Smooth muscle cell (in vitro differentiated cells): Measurements from ENCODE around the gene ZSCAN5C. TPM values are rescaled to one million over a fixed set of nuclear protein-coding genes. Genes with fewer than 3 reads are reported as not detected.
"Not testable (repeated sequence)": the region's sequence is repeated elsewhere in the genome, so short reads cannot be mapped to it uniquely, and the experiment has no call there.

Source experiments
- DNase-seq: peaks from one replicate; lab custom pipeline; 2025; ENCODE audit not compliant: unreplicated experiment; lab: John Stamatoyannopoulos, UW
- H2AFZ ChIP-seq: fragments of 200-600 bp; sonication (generic); 2 replicates; pipeline ENCODE4 v1.6.0; 2016; ENCODE audit warnings: antibody characterized with exemption, low read depth, mild to moderate bottlenecking
- H3F3A ChIP-seq: fragments of 200-600 bp; sonication (generic); 2 replicates; pipeline ENCODE4 v1.6.0; 2017; ENCODE audit warnings: antibody characterized with exemption, low read depth
- H3K27ac ChIP-seq: fragments of 200-600 bp; sonication (generic); 2 replicates; pipeline ENCODE4 v1.5.1; 2016; ENCODE audit warnings: low read depth, mild to moderate bottlenecking
- H3K27me3 ChIP-seq: fragments of 200-600 bp; sonication (generic); 2 replicates; pipeline ENCODE4 v1.6.1; 2016; ENCODE audit warnings: low read depth, mild to moderate bottlenecking
- H3K36me3 ChIP-seq: fragments of 200-600 bp; sonication (generic); 2 replicates; pipeline ENCODE4 v1.5.1; 2016; ENCODE audit warnings: low read depth
- H3K4me1 ChIP-seq: fragments of 200-600 bp; sonication (generic); 2 replicates; pipeline ENCODE4 v1.5.1; 2016; ENCODE audit warnings: low read depth
- H3K4me2 ChIP-seq: fragments of 200-600 bp; sonication (generic); 2 replicates; pipeline ENCODE4 v1.6.0; 2016; ENCODE audit warnings: mild to moderate bottlenecking
- H3K4me3 ChIP-seq: fragments of 200-600 bp; sonication (generic); 2 replicates; pipeline ENCODE4 v1.5.1; 2016; ENCODE audit warnings: mild to moderate bottlenecking
- H3K79me2 ChIP-seq: fragments of 200-600 bp; sonication (generic); 2 replicates; pipeline ENCODE4 v1.6.0; 2016; ENCODE audit warnings: low read depth, mild to moderate bottlenecking
- H3K9ac ChIP-seq: fragments of 200-600 bp; sonication (generic); 2 replicates; pipeline ENCODE4 v1.6.0; 2016; ENCODE audit warnings: low read depth
- H3K9me3 ChIP-seq: fragments of 200-600 bp; sonication (generic); replicated peaks from 2 replicates; pipeline ENCODE4 v1.5.1; 2016; ENCODE audit warnings: low read depth
- H4K20me1 ChIP-seq: fragments of 200-600 bp; sonication (generic); 2 replicates; pipeline ENCODE4 v1.6.0; 2016; ENCODE audit warnings: low read depth
- CTCF ChIP-seq: fragments of 200-600 bp; sonication (generic); IDR thresholded peaks from 2 replicates; pipeline ENCODE4 v1.5.1; 2017; ENCODE audit warnings: borderline replicate concordance, mild to moderate bottlenecking, antibody characterized with exemption; ENCODE audit not compliant: insufficient read depth, poor library complexity, severe bottlenecking
- WGBS: methylation state at CpG from one replicate; pipeline ENCODE4 v1.1.7; 2016; ENCODE audit warnings: low lambda C conversion rate; 5-methylcytosine and 5-hydroxymethylcytosine counted together
- polyA plus RNA-seq: library from polyadenylated mRNA; unstranded; fragments of >200 nt; fragmentation: Nextera tagmentation; extraction: Ambion mirVana; gene quantifications from 2 replicates; pipeline ENCODE4 v1.2.1, GENCODE V29; 2016
- total RNA-seq: library from RNA; depleted of rRNA; stranded (reverse); fragments of >200 nt; gene quantifications from 2 replicates; pipeline ENCODE4 v1.2.3, GENCODE V29; 2014

The ZSCAN5C gene
- total and polyA plus RNA-seq, 2 experiments from 2014 or later: not detected

GRCh38 chr19:56218961-56219360 lies 16.9 kb downstream of the ZSCAN5C start:
- no peaks in the 10 kb centered on the region for H3K9me3 ChIP-seq
- no peaks in the 10 kb centered on the region for H3K4me1 ChIP-seq
- H3K4me2 ChIP-seq: no peak overlapping the region
- no peaks in the 10 kb centered on the region for H4K20me1 ChIP-seq
- TF ChIP-seq CTCF: no peak
- H3K36me3 ChIP-seq: no peaks in the 10 kb centered on the region
- no peak overlapping the region for H3K27ac ChIP-seq
- 92% methylated on average over 10 of the region's 10 CpGs for whole genome bisulfite sequencing
- no peak overlapping the region for H2AFZ ChIP-seq
- no peaks in the 10 kb centered on the region for H3K27me3 ChIP-seq
- no peak overlapping the region for H3K9ac ChIP-seq
- no peaks in the 10 kb centered on the region for H3F3A ChIP-seq
- no peaks in the 10 kb centered on the region for H3K79me2 ChIP-seq
- no peak overlapping the region for H3K4me3 ChIP-seq
- DNase-seq: no peak

- not testable (repeated sequence) for H3K9ac ChIP-seq, H4K20me1 ChIP-seq, H3K79me2 ChIP-seq, H3K36me3 ChIP-seq, H3K9me3 ChIP-seq, H3K4me1 ChIP-seq, H3K27ac ChIP-seq, H3K4me3 ChIP-seq, H3K27me3 ChIP-seq, H3K4me2 ChIP-seq, H3F3A ChIP-seq, DNase-seq, H2AFZ ChIP-seq
- 61% methylated on average over 9 of the region's 9 CpGs for WGBS
Measured at GRCh38 chr19:56221442-56221841, 19.4 kb downstream of the ZSCAN5C start.

- no peaks in the 10 kb centered on the region for H3K36me3 ChIP-seq
- 89% methylated on average over 14 of the region's 14 CpGs for WGBS
- no peak overlapping the region for H3K4me2 ChIP-seq
- no peaks in the 10 kb centered on the region for H3K79me2 ChIP-seq
- H3F3A ChIP-seq: no peaks in the 10 kb centered on the region
- no peaks in the 10 kb centered on the region for H4K20me1 ChIP-seq
- TF ChIP-seq CTCF: no peak
- no peaks in the 10 kb centered on the region for H3K27me3 ChIP-seq
- H3K4me1 ChIP-seq: no peaks in the 10 kb centered on the region
- H3K4me3 ChIP-seq: no peak overlapping the region
- no peak overlapping the region for H3K9ac ChIP-seq
- no peak overlapping the region for H3K27ac ChIP-seq
- H2AFZ ChIP-seq: no peak overlapping the region
- no peaks in the 10 kb centered on the region for H3K9me3 ChIP-seq
- no peak for DNase-seq
Measured at GRCh38 chr19:56221851-56222250, 19.8 kb downstream of the ZSCAN5C start.

GRCh38 chr19:56222901-56223300 lies 20.8 kb downstream of the ZSCAN5C start:
- no peak overlapping the region for H3K4me2 ChIP-seq
- H2AFZ ChIP-seq: no peak overlapping the region
- no peak overlapping the region for H3K9ac ChIP-seq
- no peaks in the 10 kb centered on the region for H3K27me3 ChIP-seq
- no peak for TF ChIP-seq CTCF
- H3K79me2 ChIP-seq: no peaks in the 10 kb centered on the region
- H3K9me3 ChIP-seq: no peaks in the 10 kb centered on the region
- 76% methylated on average over 6 of the region's 6 CpGs for WGBS
- H4K20me1 ChIP-seq: no peaks in the 10 kb centered on the region
- H3F3A ChIP-seq: no peaks in the 10 kb centered on the region
- no peak overlapping the region for H3K27ac ChIP-seq
- H3K36me3 ChIP-seq: no peaks in the 10 kb centered on the region
- H3K4me3 ChIP-seq: no peak overlapping the region
- no peaks in the 10 kb centered on the region for H3K4me1 ChIP-seq
- no peak for DNase-seq
